Measurements from ENCODE around the gene OR2A14.

- no peak for TF ChIP-seq CTCF (IDR thresholded peaks at IDR 0.05; ENCODE audit: insufficient read depth, low read length, poor library complexity, severe bottlenecking)
- TF ChIP-seq EZH2phosphoT487 (conservative IDR thresholded peaks at IDR 0.05; ENCODE audit: low read length), result no peak
These were observed 19.2 kb downstream of the OR2A14 start for GRCh38 chr7:144142187-144142586.

All from SU-DHL-6 (cell line).